ENCODE measurements around the gene SMIM43.
A peak's percentile ranks its signal among the peaks of the same experiment; 100 is the strongest.

The SMIM43 gene

GRCh38 chr4:121783210-121783609, 18.2 kb upstream of the SMIM43 start:
- no peak overlapping the region for H2BK120ac ChIP-seq (ENCODE audit: low read depth, low read length)
- H3K27ac ChIP-seq (ENCODE audit: low read depth, low read length), result no peak overlapping the region
- no peak overlapping the region for H2AK5ac ChIP-seq (ENCODE audit: low read length)
- no peaks in the 10 kb centered on the region for H3K79me1 ChIP-seq (ENCODE audit: low read length)
- H3K4me1 ChIP-seq (ENCODE audit: control insufficient read depth, low read depth, low read length), result no peaks in the 10 kb centered on the region
- no peak overlapping the region for H4K5ac ChIP-seq (ENCODE audit: low read length)
- no peak overlapping the region for H3K9ac ChIP-seq (ENCODE audit: low read length)
- no peak for DNase-seq
- no peak overlapping the region for H4K8ac ChIP-seq (ENCODE audit: low read depth, low read length)
- no peak overlapping the region for H2BK15ac ChIP-seq (replicated peaks; ENCODE audit: low read depth)
- H3K18ac ChIP-seq (ENCODE audit: low read length), result no peak overlapping the region
- H3K27me3 ChIP-seq (ENCODE audit: insufficient read depth, low read length, poor library complexity), result no peaks in the 10 kb centered on the region
- H3K4ac ChIP-seq (ENCODE audit: low read depth, low read length), result no peak overlapping the region
- no peak overlapping the region for H2BK5ac ChIP-seq (ENCODE audit: low read length)
- H3K4me3 ChIP-seq (ENCODE audit: low read length), result no peak overlapping the region
- H3K79me2 ChIP-seq (ENCODE audit: control insufficient read depth, insufficient read depth, low read length), result no peaks in the 10 kb centered on the region
- no peaks in the 10 kb centered on the region for H3K36me3 ChIP-seq (ENCODE audit: control insufficient read depth, insufficient read depth, low read length)
- no peak overlapping the region for H3K23ac ChIP-seq (ENCODE audit: low read length)
- H3K4me2 ChIP-seq (ENCODE audit: low read length), result no peak overlapping the region
- WGBS (ENCODE audit: extremely low coverage, insufficient coverage, low lambda C conversion rate), result 100% methylated on average over 1 of the region's 1 CpG
- H3K56ac ChIP-seq (ENCODE audit: low read length), result no peak overlapping the region

- H3K27ac ChIP-seq (ENCODE audit: low read depth, low read length), result no peak overlapping the region
- no CpG with 5 or more reads among the region's 8 CpGs for WGBS (ENCODE audit: extremely low coverage, insufficient coverage, low lambda C conversion rate)
- H3K56ac ChIP-seq (ENCODE audit: low read length), result no peak overlapping the region
These were observed 14.1 kb upstream of the SMIM43 start for GRCh38 chr4:121778991-121779628.

GRCh38 chr4:121777625-121778024, 12.7 kb upstream of the SMIM43 start:
- Histone ChIP-seq H4K8ac (ENCODE audit: low read depth, low read length) (no peak overlapping the region), H3K79me1 (ENCODE audit: low read length) (no peaks in the 10 kb centered on the region), H3K4me3 (ENCODE audit: low read length) (no peak overlapping the region), H2AK5ac (ENCODE audit: low read length) (no peak overlapping the region), H2BK5ac (ENCODE audit: low read length) (no peak overlapping the region), H3K27ac (ENCODE audit: low read depth, low read length) (no peak overlapping the region), H3K4ac (ENCODE audit: low read depth, low read length) (no peak overlapping the region), H4K5ac (ENCODE audit: low read length) (no peak overlapping the region), H3K9ac (ENCODE audit: low read length) (no peak overlapping the region), H3K4me2 (ENCODE audit: low read length) (no peak overlapping the region), H3K18ac (ENCODE audit: low read length) (no peak overlapping the region), H3K4me1 (ENCODE audit: control insufficient read depth, low read depth, low read length) (no peaks in the 10 kb centered on the region), H3K27me3 (ENCODE audit: insufficient read depth, low read length, poor library complexity) (no peaks in the 10 kb centered on the region), H3K23ac (ENCODE audit: low read length) (no peak overlapping the region), H2BK120ac (ENCODE audit: low read depth, low read length) (no peak overlapping the region), H3K79me2 (ENCODE audit: control insufficient read depth, insufficient read depth, low read length) (no peaks in the 10 kb centered on the region), H3K36me3 (ENCODE audit: control insufficient read depth, insufficient read depth, low read length) (no peaks in the 10 kb centered on the region), H2BK15ac (replicated peaks; ENCODE audit: low read depth) (no peak overlapping the region), H3K56ac (ENCODE audit: low read length) (no peak overlapping the region)
- WGBS (ENCODE audit: extremely low coverage, insufficient coverage, low lambda C conversion rate), result no CpG with 5 or more reads among the region's 3 CpGs
- DNase-seq, result no peak

More at GRCh38 chr4:121778991-121779628, 14.1 kb upstream of the SMIM43 start:
- Histone ChIP-seq H3K4me2 (ENCODE audit: low read length) (no peak overlapping the region), H3K36me3 (ENCODE audit: control insufficient read depth, insufficient read depth, low read length) (no peaks in the 10 kb centered on the region), H4K8ac (ENCODE audit: low read depth, low read length) (no peak overlapping the region), H2BK5ac (ENCODE audit: low read length) (no peak overlapping the region), H3K18ac (ENCODE audit: low read length) (no peak overlapping the region), H3K4me1 (ENCODE audit: control insufficient read depth, low read depth, low read length) (no peaks in the 10 kb centered on the region), H3K4ac (ENCODE audit: low read depth, low read length) (no peak overlapping the region), H2BK15ac (replicated peaks; ENCODE audit: low read depth) (no peak overlapping the region), H3K79me1 (ENCODE audit: low read length) (no peaks in the 10 kb centered on the region), H3K79me2 (ENCODE audit: control insufficient read depth, insufficient read depth, low read length) (no peaks in the 10 kb centered on the region), H2AK5ac (ENCODE audit: low read length) (no peak overlapping the region), H2BK120ac (ENCODE audit: low read depth, low read length) (no peak overlapping the region), H3K4me3 (ENCODE audit: low read length) (no peak overlapping the region), H3K27me3 (ENCODE audit: insufficient read depth, low read length, poor library complexity) (no peaks in the 10 kb centered on the region), H3K9ac (ENCODE audit: low read length) (no peak overlapping the region), H3K23ac (ENCODE audit: low read length) (no peak overlapping the region), H4K5ac (ENCODE audit: low read length) (no peak overlapping the region)
- no peak for DNase-seq

- no CpG with 5 or more reads among the region's 6 CpGs for WGBS (ENCODE audit: extremely low coverage, insufficient coverage, low lambda C conversion rate)
- Histone ChIP-seq H3K56ac (ENCODE audit: low read length) (no peak overlapping the region), H3K18ac (ENCODE audit: low read length) (no peak overlapping the region), H3K4me2 (ENCODE audit: low read length) (no peak overlapping the region), H3K4ac (ENCODE audit: low read depth, low read length) (no peak overlapping the region), H3K36me3 (ENCODE audit: control insufficient read depth, insufficient read depth, low read length) (no peaks in the 10 kb centered on the region), H2BK5ac (ENCODE audit: low read length) (no peak overlapping the region), H3K79me1 (ENCODE audit: low read length) (no peaks in the 10 kb centered on the region), H3K9ac (ENCODE audit: low read length) (no peak overlapping the region), H3K27me3 (ENCODE audit: insufficient read depth, low read length, poor library complexity) (no peaks in the 10 kb centered on the region), H2AK5ac (ENCODE audit: low read length) (no peak overlapping the region), H2BK120ac (ENCODE audit: low read depth, low read length) (no peak overlapping the region), H3K4me3 (ENCODE audit: low read length) (no peak overlapping the region), H4K5ac (ENCODE audit: low read length) (no peak overlapping the region), H3K23ac (ENCODE audit: low read length) (no peak overlapping the region), H3K4me1 (ENCODE audit: control insufficient read depth, low read depth, low read length) (no peaks in the 10 kb centered on the region), H3K79me2 (ENCODE audit: control insufficient read depth, insufficient read depth, low read length) (no peaks in the 10 kb centered on the region), H3K27ac (ENCODE audit: low read depth, low read length) (no peak overlapping the region), H2BK15ac (replicated peaks; ENCODE audit: low read depth) (no peak overlapping the region), H4K8ac (ENCODE audit: low read depth, low read length) (no peak overlapping the region)
- no peak for DNase-seq
These were observed 11.8 kb upstream of the SMIM43 start for GRCh38 chr4:121776610-121777401.

- Histone ChIP-seq H3K23ac (ENCODE audit: low read length) (no peak overlapping the region), H3K36me3 (ENCODE audit: control insufficient read depth, insufficient read depth, low read length) (no peaks in the 10 kb centered on the region), H3K9ac (ENCODE audit: low read length) (no peak overlapping the region), H3K4me2 (ENCODE audit: low read length) (no peak overlapping the region), H3K4ac (ENCODE audit: low read depth, low read length) (no peak overlapping the region), H3K56ac (ENCODE audit: low read length) (no peak overlapping the region), H3K18ac (ENCODE audit: low read length) (no peak overlapping the region), H3K27me3 (ENCODE audit: insufficient read depth, low read length, poor library complexity) (no peaks in the 10 kb centered on the region), H2AK5ac (ENCODE audit: low read length) (no peak overlapping the region), H4K8ac (ENCODE audit: low read depth, low read length) (no peak overlapping the region), H3K27ac (ENCODE audit: low read depth, low read length) (no peak overlapping the region), H3K4me1 (ENCODE audit: control insufficient read depth, low read depth, low read length) (no peaks in the 10 kb centered on the region), H3K4me3 (ENCODE audit: low read length) (no peak overlapping the region), H2BK120ac (ENCODE audit: low read depth, low read length) (no peak overlapping the region), H3K79me1 (ENCODE audit: low read length) (no peaks in the 10 kb centered on the region), H4K5ac (ENCODE audit: low read length) (no peak overlapping the region), H2BK5ac (ENCODE audit: low read length) (no peak overlapping the region), H3K79me2 (ENCODE audit: control insufficient read depth, insufficient read depth, low read length) (no peaks in the 10 kb centered on the region), H2BK15ac (replicated peaks; ENCODE audit: low read depth) (no peak overlapping the region)
- WGBS (ENCODE audit: extremely low coverage, insufficient coverage, low lambda C conversion rate), result no CpG with 5 or more reads among the region's 1 CpG
- peak; percentile 30 for DNase-seq
These were observed 8.9 kb upstream of the SMIM43 start for GRCh38 chr4:121773883-121774282.

Data from mesendoderm (in vitro differentiated cells).